Measurements from ENCODE around the gene FERMT1. TPM values are rescaled to one million over a fixed set of nuclear protein-coding genes. Genes with fewer than 3 reads are reported as not detected.
"Not testable (repeated sequence)": the region's sequence is repeated elsewhere in the genome, so short reads cannot be mapped to it uniquely, and the experiment has no call there.

FERMT1 gene
- total and polyA plus RNA-seq, 5 experiments from 2014 or later = not detected

DNA sequence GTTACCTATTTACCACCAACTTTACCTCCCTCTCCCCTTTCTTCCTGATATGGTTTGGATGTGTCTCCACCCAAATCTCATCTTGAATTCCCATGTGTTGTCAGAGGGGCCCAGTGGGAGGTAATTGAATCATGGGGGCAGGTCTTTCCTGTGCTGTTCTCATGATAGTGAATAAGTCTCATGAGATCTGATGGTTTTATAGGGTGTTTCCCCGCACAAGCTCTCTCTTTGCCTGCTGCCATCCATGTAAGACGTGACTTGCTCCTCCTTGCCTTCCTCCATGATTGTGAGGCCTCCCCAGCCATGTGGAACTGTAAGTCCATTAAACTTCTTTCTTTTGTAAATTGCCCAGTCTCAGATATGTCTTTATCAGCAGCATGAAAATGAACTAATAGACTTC lies 9.9 kb downstream of the FERMT1 start:
- peaks cover 3 to 17% (median 7%) of the 10 kb centered on the region in 5 donors for H3K27me3 Mint-ChIP-seq
- peak overlapping the region in 1 of 10 donors; percentile 60 for H3K27ac Mint-ChIP-seq
- peaks cover 5 to 35% (median 19%) of the 10 kb centered on the region in 9 donors for H3K9me3 Mint-ChIP-seq
- DNase-seq, H3K4me3 Mint-ChIP-seq, H3K4me1 Mint-ChIP-seq, ATAC-seq, POLR2A ChIA-PET: not testable (repeated sequence)
- H3K36me3 Mint-ChIP-seq = peaks cover 0 to 17% (median 7%) of the 10 kb centered on the region in 3 donors

DNA sequence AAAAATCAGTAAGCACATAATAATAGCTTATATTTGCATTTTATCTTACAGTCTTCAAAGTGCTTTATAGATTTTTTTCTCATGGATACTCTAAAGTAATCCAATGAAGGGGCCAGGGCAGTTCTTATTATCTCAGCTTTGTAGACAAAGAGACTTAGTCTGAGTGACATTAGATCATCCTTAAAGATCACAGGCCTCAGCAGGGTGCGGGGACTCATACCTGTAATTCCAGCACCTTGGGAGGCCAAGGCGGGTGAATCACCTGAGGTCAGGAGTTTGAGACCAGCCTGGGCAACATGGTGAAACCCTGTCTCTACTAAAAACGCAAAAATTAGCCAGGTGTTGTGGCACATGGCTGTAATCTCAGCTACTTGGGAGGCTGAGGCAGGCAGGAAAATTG lies 14.5 kb downstream of the FERMT1 start:
- peaks cover 0 to 5% (median 4%) of the 10 kb centered on the region in 3 donors for H3K36me3 Mint-ChIP-seq
- no peaks in the 10 kb centered on the region for H3K4me1 Mint-ChIP-seq
- H3K27me3 Mint-ChIP-seq = peaks cover 3 to 15% (median 5%) of the 10 kb centered on the region in 5 donors
- H3K9me3 Mint-ChIP-seq = peaks cover 4 to 13% (median 6%) of the 10 kb centered on the region in 9 donors
- POLR2A ChIA-PET = no interaction called here
- H3K4me3 Mint-ChIP-seq = no peak overlapping the region
- DNase-seq = no peak
- ATAC-seq = no peak
- no peak overlapping the region for H3K27ac Mint-ChIP-seq

DNA sequence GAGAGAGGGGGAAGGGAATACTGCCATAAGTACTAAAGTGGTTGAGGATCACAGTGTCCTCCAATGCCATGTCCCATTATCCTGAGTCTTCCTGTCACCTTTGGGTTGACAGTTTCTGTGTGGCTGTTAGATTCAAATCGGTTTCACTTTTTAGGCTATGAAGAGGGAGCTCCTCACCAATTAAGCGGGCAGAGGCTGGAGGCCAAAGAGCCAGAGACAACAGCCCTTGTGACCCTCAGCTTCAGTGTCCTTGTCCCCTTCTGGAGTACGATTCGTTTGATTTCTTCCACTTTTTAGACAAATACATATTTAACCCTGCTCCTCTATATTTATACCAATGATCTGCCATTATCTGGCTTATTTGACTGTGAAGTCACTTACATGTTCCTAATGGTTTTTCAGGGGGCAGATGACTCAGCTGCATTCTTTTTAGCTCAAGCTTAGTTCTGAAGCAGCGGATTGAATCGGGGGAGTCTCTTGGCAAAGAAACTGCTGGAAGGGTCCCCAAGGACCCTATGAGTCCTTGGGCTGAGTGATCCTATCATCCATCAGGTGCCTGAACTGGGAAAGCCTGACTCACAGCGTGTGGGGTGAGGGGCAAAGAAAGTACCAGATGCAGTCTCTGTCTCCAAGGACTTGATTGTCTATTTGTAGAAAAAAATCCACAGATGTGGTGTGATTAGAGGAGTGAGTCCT lies 18.2 kb downstream of the FERMT1 start:
- no peaks in the 10 kb centered on the region for H3K36me3 Mint-ChIP-seq
- H3K27me3 Mint-ChIP-seq = peaks cover 0 to 7% (median 0%) of the 10 kb centered on the region in 5 donors
- ATAC-seq = no peak
- H3K9me3 Mint-ChIP-seq = no peaks in the 10 kb centered on the region
- no peaks in the 10 kb centered on the region for H3K4me1 Mint-ChIP-seq
- no peak overlapping the region for H3K4me3 Mint-ChIP-seq
- POLR2A ChIA-PET = no interaction called here
- no peak for DNase-seq
- no peak overlapping the region for H3K27ac Mint-ChIP-seq

DNA sequence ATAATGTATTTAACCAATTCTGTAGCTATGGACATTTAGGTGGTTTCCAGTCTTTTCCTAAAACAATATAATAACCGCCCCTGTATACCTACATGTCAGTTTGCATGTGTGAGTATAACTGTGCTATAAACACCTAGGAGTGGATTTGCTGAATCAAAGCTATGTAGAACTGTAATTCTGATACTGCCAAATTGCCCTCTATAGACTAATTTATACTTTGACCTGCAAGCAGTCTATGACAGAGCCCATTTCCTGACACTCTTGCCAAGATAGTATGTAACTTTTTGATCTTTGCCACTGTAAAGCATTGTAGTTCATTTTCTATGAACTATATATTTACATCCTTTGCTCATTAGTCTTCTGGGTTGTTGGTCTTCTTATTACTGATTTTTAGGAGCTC lies 19.5 kb downstream of the FERMT1 start:
- no peak overlapping the region for H3K4me3 Mint-ChIP-seq
- no peak overlapping the region for H3K27ac Mint-ChIP-seq
- no peaks in the 10 kb centered on the region for H3K36me3 Mint-ChIP-seq
- POLR2A ChIA-PET = no interaction called here
- no peaks in the 10 kb centered on the region for H3K9me3 Mint-ChIP-seq
- H3K4me1 Mint-ChIP-seq = no peaks in the 10 kb centered on the region
- ATAC-seq (no peak), DNase-seq (no peak)
- peaks cover 0 to 5% (median 0%) of the 10 kb centered on the region in 5 donors for H3K27me3 Mint-ChIP-seq

DNA sequence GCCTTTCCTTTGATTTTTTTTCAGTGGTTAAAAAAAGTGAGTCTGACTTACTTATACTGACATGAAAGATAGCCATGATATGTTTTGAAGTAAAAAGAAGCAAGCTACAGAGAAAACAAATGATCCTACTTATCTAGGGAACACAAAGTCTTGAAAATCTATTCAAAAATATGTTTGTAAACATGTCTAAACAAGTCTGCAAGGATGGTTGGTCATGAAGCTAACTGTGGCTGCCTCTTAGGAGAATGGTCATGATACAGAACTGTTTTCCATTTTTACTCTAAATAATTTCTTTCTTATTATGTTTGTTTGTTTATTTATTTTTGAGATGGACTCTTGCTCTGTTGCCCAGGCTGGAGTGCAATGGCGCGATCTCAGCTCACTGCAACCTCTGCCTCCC lies 21.5 kb downstream of the FERMT1 start:
- no peak overlapping the region for H3K4me3 Mint-ChIP-seq
- POLR2A ChIA-PET = no interaction called here
- no peaks in the 10 kb centered on the region for H3K9me3 Mint-ChIP-seq

DNA sequence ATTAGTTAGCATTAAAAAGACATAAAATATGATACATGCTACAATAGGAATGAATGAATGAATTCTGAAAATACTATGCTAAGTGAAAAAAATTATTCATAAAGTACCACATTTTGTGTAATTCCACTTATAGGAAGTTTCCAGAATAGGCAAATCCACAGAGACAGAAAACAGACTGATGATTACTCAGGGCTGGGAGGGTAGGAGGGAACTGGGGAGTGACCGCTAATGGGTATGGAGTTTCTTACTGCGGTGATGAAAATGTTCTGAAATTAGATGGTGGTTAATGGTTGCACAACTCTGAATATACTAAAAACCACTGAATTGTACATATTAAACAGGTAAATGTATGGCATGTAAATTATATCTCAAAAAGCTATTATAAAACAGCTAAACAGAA lies 22.6 kb downstream of the FERMT1 start:
- H3K27ac Mint-ChIP-seq = no peak overlapping the region
- H3K9me3 Mint-ChIP-seq = no peaks in the 10 kb centered on the region
- peaks cover 0 to 9% (median 6%) of the 10 kb centered on the region in 5 donors for H3K27me3 Mint-ChIP-seq
- H3K4me3 Mint-ChIP-seq = no peak overlapping the region
- no peak for ATAC-seq
- H3K36me3 Mint-ChIP-seq = no peaks in the 10 kb centered on the region
- no peaks in the 10 kb centered on the region for H3K4me1 Mint-ChIP-seq
- POLR2A ChIA-PET = no interaction called here
- no peak for DNase-seq

More for the DNA sequence above, 21.5 kb downstream of the FERMT1 start:
- Mint-ChIP-seq H3K27me3 (peaks cover 0 to 7% (median 6%) of the 10 kb centered on the region in 5 donors), H3K36me3 (no peaks in the 10 kb centered on the region), H3K4me1 (no peaks in the 10 kb centered on the region), H3K27ac (no peak overlapping the region)
- ATAC-seq (no peak), DNase-seq (no peak)

DNA sequence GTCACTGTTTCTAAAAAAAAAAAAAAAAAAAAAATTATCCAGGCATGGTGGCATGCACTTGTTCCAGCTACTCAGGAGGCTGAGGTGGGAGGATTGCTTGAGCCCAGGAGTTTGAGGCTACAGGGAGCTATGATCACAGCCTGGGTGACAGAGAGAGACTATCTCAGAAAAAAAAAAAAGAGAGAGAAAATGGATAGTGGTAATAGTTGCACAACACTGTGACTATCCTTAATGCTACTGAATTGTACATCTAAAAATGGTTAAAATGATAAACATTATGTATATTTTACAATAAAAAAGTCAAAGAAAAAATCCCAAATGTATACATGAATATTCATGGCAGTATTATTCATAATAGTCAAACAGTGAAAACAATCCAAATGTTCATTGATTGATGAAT lies 23.0 kb downstream of the FERMT1 start:
- Mint-ChIP-seq H3K9me3 (no peaks in the 10 kb centered on the region), H3K4me1 (no peaks in the 10 kb centered on the region), H3K36me3 (no peaks in the 10 kb centered on the region), H3K4me3 (no peak overlapping the region), H3K27ac (no peak overlapping the region), H3K27me3 (peaks cover 0 to 9% (median 6%) of the 10 kb centered on the region in 5 donors)
- no peak for DNase-seq
- POLR2A ChIA-PET = no interaction called here
- no peak for ATAC-seq

DNA sequence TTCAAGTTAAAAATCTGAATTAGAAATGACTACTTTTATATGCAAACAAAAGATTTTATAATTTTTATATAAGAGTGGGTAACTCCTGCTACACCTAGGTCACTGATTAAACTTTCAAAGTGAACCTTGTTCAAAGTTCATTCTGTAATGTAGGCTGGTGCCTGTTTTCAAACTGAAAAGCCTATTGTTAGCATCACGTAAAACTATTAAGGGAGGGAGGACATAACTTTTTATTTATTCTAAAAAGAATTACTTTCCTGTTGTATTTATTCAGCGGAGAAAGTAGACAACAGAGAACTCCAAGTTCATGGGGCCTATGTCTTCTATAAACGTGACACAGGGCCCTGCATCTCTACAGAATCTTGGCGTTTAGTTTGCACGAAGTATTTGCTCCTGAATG lies 27.4 kb downstream of the FERMT1 start:
- H3K27me3 Mint-ChIP-seq = peaks cover 0 to 15% (median 9%) of the 10 kb centered on the region in 5 donors
- no peaks in the 10 kb centered on the region for H3K9me3 Mint-ChIP-seq
- DNase-seq = no peak
- POLR2A ChIA-PET = no interaction called here
- H3K36me3 Mint-ChIP-seq = no peaks in the 10 kb centered on the region
- no peak for ATAC-seq
- H3K4me1 Mint-ChIP-seq = no peaks in the 10 kb centered on the region
- H3K27ac Mint-ChIP-seq = no peak overlapping the region
- no peak overlapping the region for H3K4me3 Mint-ChIP-seq

DNA sequence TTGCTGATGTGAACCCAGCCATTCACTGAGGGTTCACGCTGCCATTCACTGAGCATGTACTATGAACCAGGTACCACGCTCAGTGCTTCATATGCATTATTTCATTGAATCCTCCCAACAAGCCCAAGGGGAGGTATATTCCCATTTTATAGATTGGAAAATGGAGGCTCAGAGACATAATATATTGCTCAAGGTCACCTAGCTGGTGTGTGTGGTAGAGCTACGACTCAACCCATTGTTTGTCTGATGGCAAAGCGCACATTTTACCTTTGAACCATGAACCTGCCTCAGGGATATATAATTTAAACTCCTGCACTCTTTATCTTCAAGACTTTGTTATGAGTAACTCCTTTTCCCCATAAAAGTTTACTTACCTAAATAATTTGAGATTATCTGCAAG lies 28.3 kb downstream of the FERMT1 start:
- POLR2A ChIA-PET = no interaction called here
- no peak overlapping the region for H3K27ac Mint-ChIP-seq
- H3K9me3 Mint-ChIP-seq = no peaks in the 10 kb centered on the region
- peaks cover 7 to 17% (median 8%) of the 10 kb centered on the region in 5 donors for H3K27me3 Mint-ChIP-seq
- H3K4me1 Mint-ChIP-seq = no peaks in the 10 kb centered on the region
- no peak overlapping the region for H3K4me3 Mint-ChIP-seq
- no peaks in the 10 kb centered on the region for H3K36me3 Mint-ChIP-seq
- ATAC-seq (no peak), DNase-seq (no peak)

DNA sequence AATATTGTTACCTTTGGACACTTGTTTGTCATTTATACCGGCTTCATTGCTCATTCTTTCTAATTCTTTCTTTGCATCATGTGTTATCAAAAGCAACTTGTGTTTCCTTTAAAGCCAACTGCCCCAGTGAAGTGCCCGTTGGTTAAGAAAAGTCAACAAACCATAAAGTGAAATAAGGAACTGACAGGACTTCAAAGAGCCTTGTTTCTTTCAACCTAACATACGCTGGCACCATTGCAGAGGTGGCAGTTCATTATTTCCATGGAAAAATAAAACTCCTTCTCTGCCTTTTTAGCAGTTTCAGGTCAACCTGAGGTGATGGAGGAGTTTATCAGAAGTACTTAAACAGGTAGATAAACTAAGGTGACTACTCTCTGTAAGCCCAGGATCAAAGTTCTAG lies 28.8 kb downstream of the FERMT1 start:
- no peak overlapping the region for H3K27ac Mint-ChIP-seq
- H3K9me3 Mint-ChIP-seq = no peaks in the 10 kb centered on the region
- H3K4me1 Mint-ChIP-seq = no peaks in the 10 kb centered on the region
- no peak for DNase-seq
- peaks cover 8 to 17% (median 11%) of the 10 kb centered on the region in 5 donors for H3K27me3 Mint-ChIP-seq
- H3K4me3 Mint-ChIP-seq = no peak overlapping the region
- ATAC-seq = no peak
- POLR2A ChIA-PET = no interaction called here
- no peaks in the 10 kb centered on the region for H3K36me3 Mint-ChIP-seq

DNA sequence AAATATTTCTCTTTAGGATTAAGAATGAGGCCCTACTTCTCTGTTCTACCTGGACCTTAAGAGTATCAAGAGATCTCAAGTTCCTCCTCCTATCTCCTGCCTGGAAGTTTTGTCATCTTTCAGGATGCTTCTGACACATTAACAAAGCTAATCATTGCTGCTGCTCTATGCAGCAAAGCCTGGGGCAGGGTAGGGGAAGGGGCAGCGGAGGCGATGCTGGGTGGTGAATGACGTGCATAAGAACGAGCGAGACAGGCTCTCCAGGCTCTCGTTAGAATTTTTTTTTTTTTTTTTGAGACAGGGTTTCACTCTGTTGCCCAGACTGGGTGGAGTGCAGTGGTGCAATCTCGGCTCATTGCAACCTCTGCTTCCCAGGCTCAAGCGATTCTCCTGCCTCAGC lies 31.2 kb downstream of the FERMT1 start:
- Mint-ChIP-seq H3K36me3 (no peaks in the 10 kb centered on the region), H3K4me1 (no peaks in the 10 kb centered on the region), H3K27ac (no peak overlapping the region), H3K9me3 (no peaks in the 10 kb centered on the region), H3K27me3 (peaks cover 5 to 13% (median 8%) of the 10 kb centered on the region in 5 donors), H3K4me3 (no peak overlapping the region)
- DNase-seq (no peak), ATAC-seq (no peak)
- POLR2A ChIA-PET = no interaction called here

DNA sequence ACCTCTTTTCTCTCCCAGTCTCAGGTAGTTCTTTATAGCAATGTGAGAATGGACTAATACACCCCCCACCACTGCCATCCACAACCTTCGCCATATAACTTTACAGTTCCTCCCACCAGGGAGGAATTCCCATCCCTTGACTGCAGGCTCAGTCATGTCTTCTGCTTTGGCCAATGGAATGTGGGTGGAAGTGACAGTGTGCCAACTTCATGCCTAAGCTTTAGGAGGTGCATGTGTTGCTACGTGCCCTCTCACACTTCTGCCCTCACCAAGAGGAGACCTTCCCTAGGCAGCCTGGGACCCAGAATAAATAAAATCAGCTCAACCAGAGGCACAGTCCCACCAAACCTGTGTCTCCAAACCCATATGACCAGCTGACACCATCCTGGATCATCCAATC lies 36.0 kb downstream of the FERMT1 start:
- Mint-ChIP-seq H3K36me3 (no peaks in the 10 kb centered on the region), H3K9me3 (no peaks in the 10 kb centered on the region), H3K27ac (no peak overlapping the region), H3K4me1 (no peaks in the 10 kb centered on the region), H3K4me3 (no peak overlapping the region), H3K27me3 (peaks cover 1 to 16% (median 13%) of the 10 kb centered on the region in 5 donors)
- no peak for DNase-seq
- POLR2A ChIA-PET = no interaction called here
- ATAC-seq = no peak

DNA sequence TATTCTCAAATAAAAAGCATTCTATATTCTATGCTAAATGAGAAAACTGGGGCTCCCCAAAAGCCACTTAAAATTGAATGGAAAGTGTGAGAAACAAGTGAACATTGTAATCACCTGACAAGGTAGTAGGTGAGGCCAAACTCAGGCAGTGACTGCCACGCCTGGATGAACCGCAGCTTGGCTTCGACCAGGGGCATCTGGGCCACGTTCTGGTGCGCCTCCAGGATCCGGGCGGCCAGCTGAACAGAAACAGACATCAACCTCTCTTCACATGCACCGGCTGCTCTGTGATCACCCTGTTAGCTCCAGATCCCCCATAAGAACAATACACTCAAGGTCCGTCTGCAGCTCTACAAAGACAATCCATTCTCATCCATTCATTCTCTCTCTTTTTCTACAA lies 38.9 kb downstream of the FERMT1 start:
- Mint-ChIP-seq H3K4me3 (no peak overlapping the region), H3K4me1 (no peaks in the 10 kb centered on the region), H3K27ac (no peak overlapping the region), H3K9me3 (no peaks in the 10 kb centered on the region), H3K36me3 (no peaks in the 10 kb centered on the region), H3K27me3 (peaks cover 0 to 13% (median 9%) of the 10 kb centered on the region in 5 donors)
- DNase-seq (no peak), ATAC-seq (no peak)
- POLR2A ChIA-PET = no interaction called here

DNA sequence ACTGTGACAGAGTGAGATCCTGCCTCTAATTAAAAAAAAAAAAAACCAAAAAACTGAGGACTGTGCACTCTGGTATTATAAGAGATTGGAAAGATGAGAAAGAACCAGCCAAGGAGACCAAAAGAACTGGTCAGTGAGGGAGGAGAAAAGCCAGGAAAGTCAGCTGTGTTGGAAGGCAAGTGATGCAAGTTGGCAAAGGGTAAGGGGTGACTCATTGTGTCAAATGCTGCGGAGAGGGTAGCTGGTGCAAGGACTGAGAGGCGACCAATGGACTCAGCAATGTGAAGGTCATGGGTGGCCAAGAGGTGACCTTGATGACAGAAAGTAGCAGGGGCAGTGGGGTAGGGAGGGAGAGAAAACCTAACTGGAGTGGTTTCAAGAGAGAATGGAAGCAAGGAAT lies 41.6 kb downstream of the FERMT1 start:
- POLR2A ChIA-PET = no interaction called here
- no peaks in the 10 kb centered on the region for H3K9me3 Mint-ChIP-seq
- H3K4me1 Mint-ChIP-seq = no peaks in the 10 kb centered on the region

More for the DNA sequence above, 41.6 kb downstream of the FERMT1 start:
- H3K4me3 Mint-ChIP-seq = no peak overlapping the region
- no peaks in the 10 kb centered on the region for H3K36me3 Mint-ChIP-seq
- peaks cover 0 to 13% (median 3%) of the 10 kb centered on the region in 5 donors for H3K27me3 Mint-ChIP-seq
- no peak overlapping the region for H3K27ac Mint-ChIP-seq
- DNase-seq (no peak), ATAC-seq (no peak)

All from naive thymus-derived CD8-positive, alpha-beta T cell (primary cell).